ENCODE data around the gene GULP1. TPM values are rescaled to one million over a fixed set of nuclear protein-coding genes. Genes with fewer than 3 reads are reported as not detected.

The GULP1 gene
- total RNA-seq, 4 donors from 2014 or later, result 14.3 to 128 (median 95.7) TPM

- no peak for DNase-seq
- peak overlapping the region in 1 of 2 donors; percentile 28 for H3K27ac ChIP-seq
- H3K9me3 ChIP-seq, result no peaks in the 10 kb centered on the region
- H3K4me1 ChIP-seq, result peaks cover 0 to 4% of the 10 kb centered on the region in 2 donors
- no peaks in the 10 kb centered on the region for H3K36me3 ChIP-seq
- no peaks in the 10 kb centered on the region for H3K27me3 ChIP-seq
- intact Hi-C loops (cut with DNase I; ENCODE audit: low total_unique reads), result no loop called here
- no peak overlapping the region for H3K4me3 ChIP-seq
- TF ChIP-seq CTCF (IDR thresholded peaks at IDR 0.05) (no peak), POLR2A (IDR thresholded peaks at IDR 0.05) (no peak)
These were observed 42.3 kb downstream of the GULP1 start for GRCh38 chr2:188333751-188334524.

GRCh38 chr2:188338463-188338862 lies 46.8 kb downstream of the GULP1 start:
- H3K9me3 ChIP-seq, result no peaks in the 10 kb centered on the region
- no peak overlapping the region for H3K4me3 ChIP-seq
- DNase-seq, result no peak
- H3K27ac ChIP-seq, result no peak overlapping the region
- TF ChIP-seq POLR2A (IDR thresholded peaks at IDR 0.05) (no peak), CTCF (IDR thresholded peaks at IDR 0.05) (no peak)
- intact Hi-C loops (cut with DNase I; ENCODE audit: low total_unique reads), result no loop called here
- peaks cover 0 to 4% of the 10 kb centered on the region in 2 donors for H3K4me1 ChIP-seq
- H3K36me3 ChIP-seq, result no peaks in the 10 kb centered on the region
- no peaks in the 10 kb centered on the region for H3K27me3 ChIP-seq

GRCh38 chr2:188340257-188340656 lies 48.6 kb downstream of the GULP1 start:
- no peak for DNase-seq
- Histone ChIP-seq H3K9me3 (no peaks in the 10 kb centered on the region), H3K4me1 (no peaks in the 10 kb centered on the region), H3K4me3 (no peak overlapping the region), H3K27me3 (no peaks in the 10 kb centered on the region), H3K27ac (no peak overlapping the region), H3K36me3 (no peaks in the 10 kb centered on the region)
- intact Hi-C loops (cut with DNase I; ENCODE audit: low total_unique reads), result no loop called here
- TF ChIP-seq POLR2A (IDR thresholded peaks at IDR 0.05) (no peak), CTCF (IDR thresholded peaks at IDR 0.05) (no peak)

- DNase-seq, result no peak
- TF ChIP-seq POLR2A (IDR thresholded peaks at IDR 0.05), result no peak
- Histone ChIP-seq H3K27ac (no peak overlapping the region), H3K36me3 (no peaks in the 10 kb centered on the region), H3K9me3 (no peaks in the 10 kb centered on the region), H3K4me3 (no peak overlapping the region), H3K27me3 (no peaks in the 10 kb centered on the region), H3K4me1 (no peaks in the 10 kb centered on the region)
- intact Hi-C loops (cut with DNase I; ENCODE audit: low total_unique reads), result no loop called here
These were observed 53.3 kb downstream of the GULP1 start for GRCh38 chr2:188345020-188345419.

GRCh38 chr2:188345426-188345825 lies 53.8 kb downstream of the GULP1 start:
- Histone ChIP-seq H3K36me3 (no peaks in the 10 kb centered on the region), H3K27me3 (no peaks in the 10 kb centered on the region), H3K4me1 (no peaks in the 10 kb centered on the region), H3K27ac (no peak overlapping the region), H3K9me3 (no peaks in the 10 kb centered on the region), H3K4me3 (no peak overlapping the region)
- DNase-seq, result no peak
- TF ChIP-seq POLR2A (IDR thresholded peaks at IDR 0.05) (no peak), CTCF (IDR thresholded peaks at IDR 0.05) (no peak)
- intact Hi-C loops (cut with DNase I; ENCODE audit: low total_unique reads), result no loop called here

All from uterus (tissue), 4 donors.